DND-41 (cell line): ENCODE measurements around the gene PHF21B.

Source experiments
- ATAC-seq: fragments of 200-7000 bp; cut with Tn5 transposase; 3 replicates; pipeline ENCODE4 v1.9.1; 2021; ENCODE audit warnings: low read depth; ENCODE audit not compliant: insufficient read depth
- DNase-seq: peaks from one replicate; pipeline ENCODE4 v3.0.0-alpha.2; 2020
- H2AFZ ChIP-seq: 2 replicates; pipeline ENCODE4 v1.6.0; 2012; ENCODE audit warnings: low read depth, low read length
- H3K27ac ChIP-seq: 2 replicates; pipeline ENCODE4 v1.5.1; 2012; ENCODE audit warnings: low read length, inconsistent platforms
- H3K27me3 ChIP-seq: fragments of 200-600 bp; sonication (generic); 2 replicates; pipeline ENCODE4 v1.6.0; 2012; ENCODE audit warnings: low read length, mild to moderate bottlenecking, inconsistent platforms; ENCODE audit not compliant: insufficient read depth, poor library complexity
- H3K36me3 ChIP-seq: 2 replicates; pipeline ENCODE4 v1.5.1; 2012; ENCODE audit warnings: low read length, inconsistent platforms; ENCODE audit not compliant: insufficient read depth
- H3K4me1 ChIP-seq: 2 replicates; pipeline ENCODE4 v1.5.1; 2012; ENCODE audit warnings: mild to moderate bottlenecking, low read length; ENCODE audit not compliant: insufficient read depth
- H3K4me2 ChIP-seq: 2 replicates; pipeline ENCODE4 v1.6.0; 2012; ENCODE audit warnings: mild to moderate bottlenecking, moderate library complexity, low read length, inconsistent platforms; ENCODE audit not compliant: insufficient read depth
- H3K4me3 ChIP-seq, 2 experiments: fragments of 200-600 bp in 1 of 2; shearing (Covaris generic) in 1 of 2; 2 replicates each; pipeline ENCODE4 v1.5.1; 2012 to 2016; ENCODE audit warnings: inconsistent platforms in 2 of 2, low read length in 2 of 2, mild to moderate bottlenecking in 2 of 2, low read depth in 1 of 2, moderate library complexity in 1 of 2
- H3K79me2 ChIP-seq: 2 replicates; pipeline ENCODE4 v1.6.0; 2012; ENCODE audit warnings: low read length, inconsistent platforms; ENCODE audit not compliant: insufficient read depth
- H3K9ac ChIP-seq: 2 replicates; pipeline ENCODE4 v1.6.0; 2012; ENCODE audit warnings: low read depth, mild to moderate bottlenecking, inconsistent platforms, low read length, moderate library complexity
- H3K9me3 ChIP-seq: 2 replicates; pipeline ENCODE4 v1.5.1; 2012; ENCODE audit warnings: low read length, moderate library complexity, mild to moderate bottlenecking, inconsistent platforms; ENCODE audit not compliant: insufficient read depth, severe bottlenecking
- H4K20me1 ChIP-seq: 2 replicates; pipeline ENCODE4 v1.6.0; 2012; ENCODE audit warnings: low read length; ENCODE audit not compliant: insufficient read depth
- EZH2 ChIP-seq: IDR thresholded peaks from 3 replicates; pipeline ENCODE4 v1.6.1; 2012; ENCODE audit warnings: borderline replicate concordance, low read depth, mild to moderate bottlenecking, moderate library complexity, low read length, inconsistent platforms; ENCODE audit not compliant: severe bottlenecking
- TF ChIP-seq, protein P1 (sequence below): IDR thresholded peaks from 2 replicates; pipeline ENCODE4 v1.5.1; 2012; ENCODE audit warnings: borderline replicate concordance, low read length, moderate library complexity, mild to moderate bottlenecking; ENCODE audit not compliant: poor library complexity, severe bottlenecking; ENCODE audit errors: extremely low read depth

The PHF21B gene

DNA sequence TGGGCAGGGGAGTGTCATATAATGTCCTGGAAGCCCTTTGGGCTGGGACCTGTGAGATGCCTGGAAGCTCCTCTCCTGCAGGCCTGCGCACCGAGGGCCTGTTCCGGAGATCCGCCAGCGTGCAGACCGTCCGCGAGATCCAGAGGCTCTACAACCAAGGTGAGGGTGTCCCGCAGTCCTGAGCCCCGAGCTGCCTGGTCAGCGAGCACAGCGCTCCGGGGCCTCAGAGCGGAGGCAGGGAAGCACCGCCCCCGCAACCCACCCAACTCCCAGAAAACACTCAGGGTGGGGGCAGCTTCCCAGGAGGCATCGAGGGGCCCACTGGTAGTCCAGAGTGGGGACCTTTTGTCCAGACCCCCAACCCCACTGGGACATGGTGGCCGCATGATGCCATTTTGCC is 161.9 kb downstream of the PHF21B start:
- DNase-seq (no peak), ATAC-seq (no peak)
- H3K9me3 ChIP-seq, result no peaks in the 10 kb centered on the region

DNA sequence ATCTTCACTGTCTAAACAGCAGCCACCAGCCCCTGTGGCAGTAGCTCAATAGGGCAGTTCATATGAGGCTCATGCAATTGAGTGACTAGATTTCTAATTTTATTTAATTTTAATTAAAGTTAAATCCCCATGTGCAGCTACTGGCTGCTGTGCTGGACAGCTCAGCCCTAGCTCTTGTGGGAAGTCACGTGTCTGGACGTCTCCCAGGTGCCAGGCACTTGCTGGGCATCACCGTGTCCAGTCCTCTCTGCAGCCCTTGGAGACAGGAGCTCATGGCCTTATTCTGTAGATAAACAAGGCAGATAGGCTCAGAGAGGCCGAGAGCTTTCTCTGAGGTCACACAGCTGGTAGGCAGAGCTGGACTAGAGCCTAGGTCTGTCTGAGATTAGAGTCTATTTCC is 162.4 kb downstream of the PHF21B start:
- no peaks in the 10 kb centered on the region for H4K20me1 ChIP-seq
- H3K9me3 ChIP-seq, result no peaks in the 10 kb centered on the region
- no peaks in the 10 kb centered on the region for H3K4me1 ChIP-seq
- no peak overlapping the region for H3K27ac ChIP-seq
- no peak overlapping the region for H3K9ac ChIP-seq
- H3K4me3 ChIP-seq, result no peak overlapping the region
- no peak for DNase-seq
- no peaks in the 10 kb centered on the region for H3K36me3 ChIP-seq
- TF ChIP-seq EZH2, result no peak
- TF ChIP-seq, protein P1, sequence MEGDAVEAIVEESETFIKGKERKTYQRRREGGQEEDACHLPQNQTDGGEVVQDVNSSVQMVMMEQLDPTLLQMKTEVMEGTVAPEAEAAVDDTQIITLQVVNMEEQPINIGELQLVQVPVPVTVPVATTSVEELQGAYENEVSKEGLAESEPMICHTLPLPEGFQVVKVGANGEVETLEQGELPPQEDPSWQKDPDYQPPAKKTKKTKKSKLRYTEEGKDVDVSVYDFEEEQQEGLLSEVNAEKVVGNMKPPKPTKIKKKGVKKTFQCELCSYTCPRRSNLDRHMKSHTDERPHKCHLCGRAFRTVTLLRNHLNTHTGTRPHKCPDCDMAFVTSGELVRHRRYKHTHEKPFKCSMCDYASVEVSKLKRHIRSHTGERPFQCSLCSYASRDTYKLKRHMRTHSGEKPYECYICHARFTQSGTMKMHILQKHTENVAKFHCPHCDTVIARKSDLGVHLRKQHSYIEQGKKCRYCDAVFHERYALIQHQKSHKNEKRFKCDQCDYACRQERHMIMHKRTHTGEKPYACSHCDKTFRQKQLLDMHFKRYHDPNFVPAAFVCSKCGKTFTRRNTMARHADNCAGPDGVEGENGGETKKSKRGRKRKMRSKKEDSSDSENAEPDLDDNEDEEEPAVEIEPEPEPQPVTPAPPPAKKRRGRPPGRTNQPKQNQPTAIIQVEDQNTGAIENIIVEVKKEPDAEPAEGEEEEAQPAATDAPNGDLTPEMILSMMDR, result no peak
- no peak overlapping the region for H3K4me2 ChIP-seq
- no peak overlapping the region for H2AFZ ChIP-seq
- ATAC-seq, result no peak
- no peaks in the 10 kb centered on the region for H3K27me3 ChIP-seq
- no peaks in the 10 kb centered on the region for H3K79me2 ChIP-seq

More for the DNA sequence above, 161.9 kb downstream of the PHF21B start:
- no peak overlapping the region for H3K27ac ChIP-seq
- no peak overlapping the region for H2AFZ ChIP-seq
- H3K4me2 ChIP-seq, result no peak overlapping the region
- no peak for TF ChIP-seq EZH2
- no peaks in the 10 kb centered on the region for H4K20me1 ChIP-seq
- H3K4me1 ChIP-seq, result no peaks in the 10 kb centered on the region
- no peaks in the 10 kb centered on the region for H3K79me2 ChIP-seq
- H3K27me3 ChIP-seq, result no peaks in the 10 kb centered on the region
- H3K36me3 ChIP-seq, result no peaks in the 10 kb centered on the region
- no peak overlapping the region for H3K9ac ChIP-seq
- H3K4me3 ChIP-seq, result no peak overlapping the region

DNA sequence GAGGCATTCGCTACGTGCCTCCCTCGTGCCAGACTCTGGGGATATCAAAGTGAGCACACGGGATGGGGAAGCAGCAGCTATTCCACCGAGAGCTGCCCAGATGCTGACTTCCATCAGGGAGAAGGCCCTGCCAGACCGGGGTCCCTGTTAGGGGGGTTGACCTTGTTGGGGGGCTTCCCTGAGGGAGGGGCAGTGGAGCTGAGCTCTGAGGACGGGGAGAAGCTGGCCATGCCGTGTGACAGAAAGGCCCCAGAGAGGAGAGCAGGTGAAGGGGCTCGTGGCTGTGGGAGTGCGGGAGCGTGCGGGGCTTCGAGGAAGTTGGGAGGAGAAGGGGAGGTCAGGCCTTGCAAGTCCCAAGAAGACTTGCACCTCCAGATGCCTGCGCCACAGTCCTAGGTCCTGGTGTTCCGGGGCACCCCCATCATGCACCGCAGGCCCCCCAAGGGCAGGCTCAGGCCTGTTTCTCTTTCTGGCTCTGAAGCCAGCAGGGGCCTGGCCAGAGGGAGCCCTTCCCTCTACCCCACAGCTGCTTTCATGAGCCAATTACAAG is 163.0 kb downstream of the PHF21B start:
- Histone ChIP-seq H3K27ac (no peak overlapping the region), H3K36me3 (no peaks in the 10 kb centered on the region), H3K4me1 (no peaks in the 10 kb centered on the region), H3K9me3 (no peaks in the 10 kb centered on the region), H4K20me1 (no peaks in the 10 kb centered on the region), H3K4me2 (no peak overlapping the region), H3K4me3 (no peak overlapping the region), H2AFZ (no peak overlapping the region), H3K79me2 (no peaks in the 10 kb centered on the region), H3K27me3 (no peaks in the 10 kb centered on the region), H3K9ac (no peak overlapping the region)
- ATAC-seq (no peak), DNase-seq (no peak)
- no peak for TF ChIP-seq EZH2
- TF ChIP-seq, protein P1, result no peak

DNA sequence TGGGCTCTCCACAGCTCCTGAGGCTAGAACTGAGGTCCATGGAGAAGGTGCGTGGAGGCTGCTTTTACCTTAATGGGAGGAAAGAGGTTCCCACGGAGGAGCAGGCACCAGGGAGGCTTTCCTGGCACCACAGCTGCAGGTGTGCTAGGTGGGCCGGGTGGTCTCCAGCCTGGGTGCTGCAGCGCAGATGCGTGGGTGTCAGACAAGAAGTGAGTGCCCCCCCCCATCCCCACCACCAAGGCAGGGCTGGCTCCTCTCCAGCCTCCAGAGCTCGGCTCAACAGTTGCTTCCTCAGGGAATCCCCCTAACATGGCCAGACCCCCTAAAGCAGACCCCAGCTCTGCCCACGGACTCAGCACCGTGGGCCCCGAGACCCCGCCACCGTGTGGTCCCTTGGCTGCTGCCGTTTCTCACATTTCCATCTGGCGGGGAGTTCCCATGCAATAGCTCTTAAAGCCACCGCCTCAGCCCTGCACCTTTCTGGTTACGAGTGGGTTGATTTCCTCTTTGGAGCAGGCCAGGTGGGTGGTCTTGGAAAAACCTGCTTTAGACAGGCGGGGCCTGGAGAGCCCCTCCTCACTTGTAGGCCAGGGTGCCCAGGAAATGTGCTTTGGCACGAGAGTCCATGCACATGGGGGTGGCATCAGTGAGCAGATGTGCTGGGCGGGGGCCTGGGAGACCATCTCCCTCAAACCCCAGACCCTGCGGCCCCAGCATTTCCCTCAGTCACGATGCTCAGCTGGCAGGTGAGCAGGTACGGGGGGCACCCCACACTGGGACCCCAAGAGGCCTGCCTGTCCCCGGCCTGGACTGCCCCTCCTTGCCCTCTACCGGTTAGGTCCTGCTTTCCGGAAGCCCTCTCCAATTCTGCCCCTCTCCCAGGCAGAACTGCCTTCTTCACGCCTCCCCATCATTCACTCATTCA is 163.7 kb downstream of the PHF21B start:
- no peak overlapping the region for H2AFZ ChIP-seq
- H3K4me1 ChIP-seq, result no peaks in the 10 kb centered on the region
- ATAC-seq (no peak), DNase-seq (no peak)
- no peak overlapping the region for H3K9ac ChIP-seq
- H3K4me2 ChIP-seq, result no peak overlapping the region
- no peaks in the 10 kb centered on the region for H3K36me3 ChIP-seq
- H3K27ac ChIP-seq, result no peak overlapping the region
- H3K4me3 ChIP-seq, result no peak overlapping the region
- H4K20me1 ChIP-seq, result no peaks in the 10 kb centered on the region
- TF ChIP-seq, protein P1, result no peak
- TF ChIP-seq EZH2, result no peak
- no peaks in the 10 kb centered on the region for H3K9me3 ChIP-seq
- no peaks in the 10 kb centered on the region for H3K27me3 ChIP-seq
- H3K79me2 ChIP-seq, result no peaks in the 10 kb centered on the region
